LNCaP clone FGC (cell line): ENCODE results near the gene GTSF1L.

ENCODE experiments used
- DNase-seq: peaks from one replicate; pipeline ENCODE4 v3.0.0-alpha.2; 2011; ENCODE audit warnings: low read depth
- H3K4me3 ChIP-seq: 2 replicates; pipeline ENCODE4 v1.5.1; 2011; ENCODE audit warnings: mild to moderate bottlenecking, low read depth, low read length, control low read depth
- TF ChIP-seq, protein P1 (sequence below): IDR thresholded peaks from 2 replicates; pipeline ENCODE4 v1.5.1; 2012; ENCODE audit warnings: mild to moderate bottlenecking; ENCODE audit not compliant: control insufficient read depth, insufficient read depth; ENCODE audit errors: extremely low read depth

Gene GTSF1L

DNA sequence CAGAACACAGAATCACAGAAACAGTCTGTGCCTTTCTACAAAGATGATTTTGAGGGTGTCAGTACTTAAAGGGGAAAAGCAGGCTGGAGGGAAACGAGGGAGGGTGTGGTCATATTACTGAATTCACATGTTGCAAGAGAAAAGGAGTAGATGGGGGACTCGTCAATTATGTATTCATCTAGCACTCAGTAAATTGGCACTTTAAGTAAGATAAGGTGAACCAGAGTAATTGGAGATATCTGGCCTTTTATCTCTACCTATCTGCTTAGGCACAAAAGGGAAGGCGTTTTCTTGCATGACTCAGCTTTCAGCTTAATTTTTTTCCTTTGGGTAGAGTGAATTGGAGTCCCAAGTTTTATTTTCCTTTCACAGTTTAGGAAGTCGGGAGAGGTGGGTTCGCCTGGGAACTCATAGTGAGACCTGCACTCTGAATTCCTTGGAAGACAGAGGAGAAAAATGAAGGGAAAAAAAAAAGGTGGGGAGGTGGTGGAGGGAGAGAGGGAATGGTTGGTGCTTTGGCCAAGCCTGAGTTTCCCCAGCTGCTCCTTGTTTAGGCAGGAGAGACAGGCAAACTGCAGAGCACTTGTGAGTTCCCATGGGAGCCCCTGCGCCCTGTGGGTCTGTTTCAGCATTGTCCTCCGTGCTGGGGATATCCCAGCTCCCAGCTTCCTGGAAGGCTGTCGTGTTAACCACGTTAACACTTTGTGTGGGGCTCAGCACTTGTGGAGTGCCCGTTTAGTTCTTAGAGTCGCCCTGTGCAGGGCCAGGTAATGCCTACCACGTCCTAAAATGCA is 19.7 kb upstream of the GTSF1L start:
- H3K4me3 ChIP-seq: no peak overlapping the region
- TF ChIP-seq, protein P1, sequence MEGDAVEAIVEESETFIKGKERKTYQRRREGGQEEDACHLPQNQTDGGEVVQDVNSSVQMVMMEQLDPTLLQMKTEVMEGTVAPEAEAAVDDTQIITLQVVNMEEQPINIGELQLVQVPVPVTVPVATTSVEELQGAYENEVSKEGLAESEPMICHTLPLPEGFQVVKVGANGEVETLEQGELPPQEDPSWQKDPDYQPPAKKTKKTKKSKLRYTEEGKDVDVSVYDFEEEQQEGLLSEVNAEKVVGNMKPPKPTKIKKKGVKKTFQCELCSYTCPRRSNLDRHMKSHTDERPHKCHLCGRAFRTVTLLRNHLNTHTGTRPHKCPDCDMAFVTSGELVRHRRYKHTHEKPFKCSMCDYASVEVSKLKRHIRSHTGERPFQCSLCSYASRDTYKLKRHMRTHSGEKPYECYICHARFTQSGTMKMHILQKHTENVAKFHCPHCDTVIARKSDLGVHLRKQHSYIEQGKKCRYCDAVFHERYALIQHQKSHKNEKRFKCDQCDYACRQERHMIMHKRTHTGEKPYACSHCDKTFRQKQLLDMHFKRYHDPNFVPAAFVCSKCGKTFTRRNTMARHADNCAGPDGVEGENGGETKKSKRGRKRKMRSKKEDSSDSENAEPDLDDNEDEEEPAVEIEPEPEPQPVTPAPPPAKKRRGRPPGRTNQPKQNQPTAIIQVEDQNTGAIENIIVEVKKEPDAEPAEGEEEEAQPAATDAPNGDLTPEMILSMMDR: no peak
- no peak for DNase-seq

GRCh38 chr20:43744966-43745730 is 18.3 kb upstream of the GTSF1L start:
- TF ChIP-seq, protein P1: no peak
- DNase-seq: no peak
- H3K4me3 ChIP-seq: no peak overlapping the region

DNA sequence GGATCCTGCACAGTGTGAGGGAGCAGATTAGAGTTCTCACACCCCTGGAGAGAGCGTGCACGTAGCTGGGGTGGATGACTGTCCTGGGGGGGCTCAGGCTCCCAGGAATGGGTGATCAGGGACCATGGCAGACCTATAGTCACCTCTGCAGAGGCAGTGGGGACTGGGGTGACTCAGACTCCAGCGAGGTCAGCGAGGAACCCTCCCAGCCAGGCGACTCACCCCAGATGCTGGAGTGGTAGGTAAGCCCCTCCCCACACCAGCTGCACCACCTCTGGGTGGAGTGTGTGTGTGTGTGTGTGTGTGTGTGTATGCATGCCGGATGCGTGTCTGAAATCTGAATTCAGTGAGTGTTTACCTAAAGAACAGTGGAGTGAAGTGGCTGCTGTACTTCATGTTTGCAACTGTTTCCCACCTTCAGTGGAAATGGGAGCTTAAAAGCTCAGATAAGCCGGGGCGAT is 17.4 kb upstream of the GTSF1L start:
- no peak for DNase-seq
- no peak overlapping the region for H3K4me3 ChIP-seq
- TF ChIP-seq, protein P1: no peak

GRCh38 chr20:43740642-43741041 is 13.8 kb upstream of the GTSF1L start:
- TF ChIP-seq, protein P1: no peak
- no peak overlapping the region for H3K4me3 ChIP-seq
- DNase-seq: no peak

GRCh38 chr20:43739148-43739749 is 12.4 kb upstream of the GTSF1L start:
- no peak overlapping the region for H3K4me3 ChIP-seq
- DNase-seq: no peak
- TF ChIP-seq, protein P1: no peak

- H3K4me3 ChIP-seq: no peak overlapping the region
- TF ChIP-seq, protein P1: no peak
- DNase-seq: no peak
Observed at GRCh38 chr20:43737925-43738324, 11.1 kb upstream of the GTSF1L start.
